Measurements from ENCODE around the gene DPH2.

Gene DPH2

DNA sequence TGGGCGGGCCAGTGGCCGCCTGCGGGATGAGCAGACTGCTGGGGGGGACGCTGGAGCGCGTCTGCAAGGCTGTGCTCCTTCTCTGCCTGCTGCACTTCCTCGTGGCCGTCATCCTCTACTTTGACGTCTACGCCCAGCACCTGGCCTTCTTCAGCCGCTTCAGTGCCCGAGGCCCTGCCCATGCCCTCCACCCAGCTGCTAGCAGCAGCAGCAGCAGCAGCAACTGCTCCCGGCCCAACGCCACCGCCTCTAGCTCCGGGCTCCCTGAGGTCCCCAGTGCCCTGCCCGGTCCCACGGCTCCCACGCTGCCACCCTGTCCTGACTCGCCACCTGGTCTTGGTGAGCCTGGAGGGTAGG is 11.3 kb downstream of the DPH2 start:
- Histone ChIP-seq H3K4me3 (ENCODE audit: low read depth in 1 of 2, low read length in 2 of 2) (peak overlapping the region; percentile 62 to 68), H3K9ac (ENCODE audit: low read depth in 1 of 2, low read length in 2 of 2) (no peak overlapping the region), H3K9me3 (ENCODE audit: control insufficient read depth in 1 of 2, low read length in 2 of 2) (no peaks in the 10 kb centered on the region), H3K36me3 (ENCODE audit: control insufficient read depth in 1 of 2, insufficient read depth in 2 of 2, low read length in 2 of 2) (peaks cover 15 to 29% of the 10 kb centered on the region in 2 donors), H3K27ac (ENCODE audit: low read depth, low read length) (no peak overlapping the region), H3K27me3 (ENCODE audit: control insufficient read depth in 1 of 2, insufficient read depth in 2 of 2, low read length in 2 of 2) (no peaks in the 10 kb centered on the region), H3K4me1 (ENCODE audit: control insufficient read depth in 1 of 2, insufficient read depth in 2 of 2, low read length in 2 of 2) (peaks cover 39 to 44% of the 10 kb centered on the region in 2 donors)

DNA sequence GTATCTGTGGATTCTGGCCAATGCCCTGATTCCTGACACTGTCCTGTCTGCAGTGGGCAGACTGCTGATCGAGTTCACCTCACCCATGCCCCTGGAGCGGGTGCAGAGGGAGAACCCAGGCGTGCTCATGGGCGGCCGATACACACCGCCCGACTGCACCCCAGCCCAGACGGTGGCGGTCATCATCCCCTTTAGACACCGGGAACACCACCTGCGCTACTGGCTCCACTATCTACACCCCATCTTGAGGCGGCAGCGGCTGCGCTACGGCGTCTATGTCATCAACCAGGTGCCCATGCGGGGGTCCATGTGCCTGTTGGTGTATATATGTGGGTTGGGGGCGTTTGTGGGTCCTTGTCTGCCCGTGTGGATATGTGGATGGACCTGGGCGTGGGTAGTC is 11.8 kb downstream of the DPH2 start:
- Histone ChIP-seq H3K9ac (ENCODE audit: low read depth in 1 of 2, low read length in 2 of 2) (no peak overlapping the region), H3K9me3 (ENCODE audit: control insufficient read depth in 1 of 2, low read length in 2 of 2) (no peaks in the 10 kb centered on the region), H3K36me3 (ENCODE audit: control insufficient read depth in 1 of 2, insufficient read depth in 2 of 2, low read length in 2 of 2) (peaks cover 10 to 25% of the 10 kb centered on the region in 2 donors), H3K27ac (ENCODE audit: low read depth, low read length) (no peak overlapping the region), H3K4me3 (ENCODE audit: low read depth in 1 of 2, low read length in 2 of 2) (no peak overlapping the region), H3K27me3 (ENCODE audit: control insufficient read depth in 1 of 2, insufficient read depth in 2 of 2, low read length in 2 of 2) (no peaks in the 10 kb centered on the region), H3K4me1 (ENCODE audit: control insufficient read depth in 1 of 2, insufficient read depth in 2 of 2, low read length in 2 of 2) (peaks cover 34 to 41% of the 10 kb centered on the region in 2 donors)

DNA sequence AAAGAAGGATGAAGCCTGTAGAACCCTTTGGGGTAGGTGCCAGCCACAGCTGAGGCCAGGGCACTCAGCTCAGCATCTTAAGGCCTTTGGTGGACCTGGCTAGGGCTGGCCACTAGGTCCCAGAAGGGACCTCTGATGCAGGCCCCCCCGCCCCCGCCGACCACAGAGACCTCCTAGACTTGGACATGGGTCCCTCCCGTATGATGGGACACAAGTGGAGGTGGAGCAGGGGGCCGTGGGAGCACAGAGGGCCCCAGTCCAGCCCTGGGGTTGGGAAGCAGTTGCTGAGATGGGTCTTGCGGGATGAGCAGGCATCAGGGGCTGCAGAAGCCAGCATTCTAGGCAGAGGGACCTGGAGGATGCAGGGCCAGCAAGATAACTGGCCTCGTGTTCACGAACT is 12.4 kb downstream of the DPH2 start:
- Histone ChIP-seq H3K27me3 (ENCODE audit: control insufficient read depth in 1 of 2, insufficient read depth in 2 of 2, low read length in 2 of 2) (no peaks in the 10 kb centered on the region), H3K4me1 (ENCODE audit: control insufficient read depth in 1 of 2, insufficient read depth in 2 of 2, low read length in 2 of 2) (peaks cover 33 to 41% of the 10 kb centered on the region in 2 donors), H3K36me3 (ENCODE audit: control insufficient read depth in 1 of 2, insufficient read depth in 2 of 2, low read length in 2 of 2) (peaks cover 4 to 19% of the 10 kb centered on the region in 2 donors), H3K9ac (ENCODE audit: low read depth in 1 of 2, low read length in 2 of 2) (no peak overlapping the region), H3K4me3 (ENCODE audit: low read depth in 1 of 2, low read length in 2 of 2) (no peak overlapping the region), H3K9me3 (ENCODE audit: control insufficient read depth in 1 of 2, low read length in 2 of 2) (no peaks in the 10 kb centered on the region), H3K27ac (ENCODE audit: low read depth, low read length) (no peak overlapping the region)

DNA sequence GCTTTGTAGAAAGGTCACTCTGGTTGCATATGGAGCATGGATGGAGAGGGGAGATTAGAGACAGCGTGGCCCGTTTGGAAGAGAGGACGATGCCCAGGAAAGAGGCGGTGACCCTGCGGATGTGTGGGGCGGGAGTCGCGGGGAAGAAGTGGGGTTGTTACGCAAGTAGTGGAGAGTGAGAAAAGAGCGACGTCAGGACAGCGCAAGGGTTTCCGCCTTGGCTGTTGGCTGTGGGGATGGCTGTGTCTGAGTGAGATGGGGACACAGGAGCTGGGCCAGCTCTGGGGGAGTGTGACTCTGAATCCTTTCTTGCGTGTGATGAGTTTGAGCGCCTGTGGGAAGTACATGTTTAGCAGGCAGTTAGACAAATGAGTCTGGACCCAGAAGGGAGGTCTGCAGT is 13.0 kb downstream of the DPH2 start:
- H3K9me3 ChIP-seq (ENCODE audit: control insufficient read depth in 1 of 2, low read length in 2 of 2), result no peaks in the 10 kb centered on the region
- no peak overlapping the region for H3K4me3 ChIP-seq (ENCODE audit: low read depth in 1 of 2, low read length in 2 of 2)
- peaks cover 28 to 35% of the 10 kb centered on the region in 2 donors for H3K4me1 ChIP-seq (ENCODE audit: control insufficient read depth in 1 of 2, insufficient read depth in 2 of 2, low read length in 2 of 2)
- no peak overlapping the region for H3K27ac ChIP-seq (ENCODE audit: low read depth, low read length)
- H3K9ac ChIP-seq (ENCODE audit: low read depth in 1 of 2, low read length in 2 of 2), result no peak overlapping the region
- H3K27me3 ChIP-seq (ENCODE audit: control insufficient read depth in 1 of 2, insufficient read depth in 2 of 2, low read length in 2 of 2), result no peaks in the 10 kb centered on the region
- H3K36me3 ChIP-seq (ENCODE audit: control insufficient read depth in 1 of 2, insufficient read depth in 2 of 2, low read length in 2 of 2), result peaks cover 0 to 13% of the 10 kb centered on the region in 2 donors

DNA sequence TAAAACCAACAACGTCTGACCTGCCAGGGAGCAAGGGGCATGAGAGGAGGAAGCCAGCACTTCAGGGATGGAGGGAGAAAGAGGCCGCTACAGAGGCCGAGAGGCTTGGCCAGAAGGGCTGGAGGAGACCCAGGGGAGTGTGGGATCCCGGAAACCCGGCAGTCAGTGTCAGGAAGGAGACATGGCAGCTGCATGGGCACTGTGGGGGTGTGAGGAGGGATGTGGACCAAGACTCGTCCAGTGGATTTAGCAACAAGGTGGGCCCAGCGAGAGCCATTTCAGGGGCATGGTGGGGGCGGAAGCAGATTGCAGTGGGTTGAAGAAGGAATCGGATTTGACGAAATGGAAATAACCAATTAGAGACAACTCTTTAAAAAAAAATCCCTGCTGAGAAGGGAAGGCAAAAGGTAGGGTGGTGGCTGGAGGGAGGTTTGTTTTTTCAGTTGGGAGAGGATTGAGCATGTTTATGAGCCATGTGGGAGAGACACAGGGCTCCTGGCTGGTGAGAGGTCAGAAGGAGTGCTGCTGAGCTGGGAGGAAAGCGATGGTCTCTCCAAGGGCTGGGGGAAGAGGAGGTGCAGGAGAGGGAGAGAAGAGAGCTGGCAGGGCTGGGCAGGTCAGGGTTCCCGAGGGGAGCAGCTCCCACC is 13.6 kb downstream of the DPH2 start:
- Histone ChIP-seq H3K27me3 (ENCODE audit: control insufficient read depth in 1 of 2, insufficient read depth in 2 of 2, low read length in 2 of 2) (no peaks in the 10 kb centered on the region), H3K27ac (ENCODE audit: low read depth, low read length) (no peak overlapping the region), H3K9me3 (ENCODE audit: control insufficient read depth in 1 of 2, low read length in 2 of 2) (no peaks in the 10 kb centered on the region), H3K36me3 (ENCODE audit: control insufficient read depth in 1 of 2, insufficient read depth in 2 of 2, low read length in 2 of 2) (peaks cover 0 to 13% of the 10 kb centered on the region in 2 donors), H3K4me3 (ENCODE audit: low read depth in 1 of 2, low read length in 2 of 2) (no peak overlapping the region), H3K9ac (ENCODE audit: low read depth in 1 of 2, low read length in 2 of 2) (no peak overlapping the region), H3K4me1 (ENCODE audit: control insufficient read depth in 1 of 2, insufficient read depth in 2 of 2, low read length in 2 of 2) (peaks cover 22 to 30% of the 10 kb centered on the region in 2 donors)

DNA sequence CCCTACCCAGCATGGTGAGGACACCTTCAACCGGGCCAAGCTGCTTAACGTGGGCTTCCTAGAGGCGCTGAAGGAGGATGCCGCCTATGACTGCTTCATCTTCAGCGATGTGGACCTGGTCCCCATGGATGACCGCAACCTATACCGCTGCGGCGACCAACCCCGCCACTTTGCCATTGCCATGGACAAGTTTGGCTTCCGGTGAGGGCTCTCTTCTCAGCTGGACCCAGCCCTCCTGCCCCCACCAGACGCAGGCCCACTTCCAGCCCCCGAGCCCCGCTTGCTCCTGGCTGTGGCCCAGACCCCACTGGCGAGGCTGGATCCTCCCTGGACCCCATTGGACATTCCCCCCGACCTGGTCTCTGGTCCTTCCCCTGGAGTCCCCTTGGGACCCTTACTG is 15.0 kb downstream of the DPH2 start:
- H3K4me3 ChIP-seq (ENCODE audit: low read depth in 1 of 2, low read length in 2 of 2), result no peak overlapping the region
- H3K9me3 ChIP-seq (ENCODE audit: control insufficient read depth in 1 of 2, low read length in 2 of 2), result no peaks in the 10 kb centered on the region
- H3K27ac ChIP-seq (ENCODE audit: low read depth, low read length), result no peak overlapping the region
- no peaks in the 10 kb centered on the region for H3K27me3 ChIP-seq (ENCODE audit: control insufficient read depth in 1 of 2, insufficient read depth in 2 of 2, low read length in 2 of 2)
- H3K36me3 ChIP-seq (ENCODE audit: control insufficient read depth in 1 of 2, insufficient read depth in 2 of 2, low read length in 2 of 2), result peaks cover 0 to 13% of the 10 kb centered on the region in 2 donors
- H3K9ac ChIP-seq (ENCODE audit: low read depth in 1 of 2, low read length in 2 of 2), result no peak overlapping the region
- H3K4me1 ChIP-seq (ENCODE audit: control insufficient read depth in 1 of 2, insufficient read depth in 2 of 2, low read length in 2 of 2), result peaks cover 16 to 23% of the 10 kb centered on the region in 2 donors

DNA sequence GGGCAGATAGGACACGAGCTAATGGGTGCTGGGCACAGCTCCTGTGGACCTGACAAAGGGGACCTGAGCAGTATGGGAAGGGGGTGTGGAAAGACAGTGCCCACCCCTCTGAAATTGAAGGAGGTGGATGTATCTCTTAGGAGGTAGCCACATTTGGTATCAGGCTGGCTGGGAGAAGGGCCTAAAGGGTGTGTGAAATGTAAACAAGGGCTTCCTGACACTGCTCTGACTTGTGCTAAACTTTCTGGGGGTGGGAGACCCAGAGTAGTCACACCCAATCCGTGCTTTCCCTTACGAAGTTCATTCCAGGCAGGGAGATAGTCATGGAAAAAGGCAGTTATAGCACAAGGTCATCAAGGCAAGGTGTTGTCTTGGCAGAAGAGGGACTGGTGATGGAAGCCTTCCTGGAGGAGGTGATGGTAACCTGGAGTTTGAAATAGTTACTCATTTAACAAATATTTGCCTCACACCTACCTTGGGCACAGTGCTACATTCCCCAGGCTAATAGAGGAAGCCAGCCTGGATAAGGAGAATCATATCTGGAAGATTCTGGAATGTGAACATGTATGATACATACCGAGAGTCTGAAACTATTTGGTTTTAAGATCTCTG is 16.3 kb downstream of the DPH2 start:
- Histone ChIP-seq H3K9ac (ENCODE audit: low read depth in 1 of 2, low read length in 2 of 2) (no peak overlapping the region), H3K36me3 (ENCODE audit: control insufficient read depth in 1 of 2, insufficient read depth in 2 of 2, low read length in 2 of 2) (peaks cover 0 to 13% of the 10 kb centered on the region in 2 donors), H3K27ac (ENCODE audit: low read depth, low read length) (no peak overlapping the region), H3K4me1 (ENCODE audit: control insufficient read depth in 1 of 2, insufficient read depth in 2 of 2, low read length in 2 of 2) (peaks cover 9 to 16% of the 10 kb centered on the region in 2 donors), H3K27me3 (ENCODE audit: control insufficient read depth in 1 of 2, insufficient read depth in 2 of 2, low read length in 2 of 2) (no peaks in the 10 kb centered on the region), H3K4me3 (ENCODE audit: low read depth in 1 of 2, low read length in 2 of 2) (no peak overlapping the region), H3K9me3 (ENCODE audit: control insufficient read depth in 1 of 2, low read length in 2 of 2) (no peaks in the 10 kb centered on the region)

DNA sequence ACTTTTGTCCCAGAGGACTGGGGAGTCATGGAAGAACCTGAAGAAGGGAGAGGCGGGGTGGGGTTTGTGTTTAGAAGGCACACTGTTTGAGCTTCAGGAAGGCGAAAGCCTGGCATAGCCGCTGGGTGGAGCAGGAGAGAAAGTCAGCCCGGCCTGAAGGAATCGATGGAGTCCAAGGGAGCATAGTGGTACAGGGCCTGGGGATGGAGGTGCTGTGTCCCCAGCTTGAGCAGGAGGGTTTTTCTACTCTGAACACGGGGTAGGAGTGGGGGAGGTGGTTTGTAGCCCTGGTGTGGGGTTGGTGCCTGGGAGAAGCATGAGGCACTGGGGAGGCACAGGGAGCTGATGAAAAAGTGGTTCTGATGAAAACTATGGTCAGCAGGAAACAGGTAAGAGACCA is 16.9 kb downstream of the DPH2 start:
- H3K4me1 ChIP-seq (ENCODE audit: control insufficient read depth in 1 of 2, insufficient read depth in 2 of 2, low read length in 2 of 2), result peaks cover 10 to 16% of the 10 kb centered on the region in 2 donors
- H3K4me3 ChIP-seq (ENCODE audit: low read depth in 1 of 2, low read length in 2 of 2), result no peak overlapping the region
- no peaks in the 10 kb centered on the region for H3K9me3 ChIP-seq (ENCODE audit: control insufficient read depth in 1 of 2, low read length in 2 of 2)
- H3K36me3 ChIP-seq (ENCODE audit: control insufficient read depth in 1 of 2, insufficient read depth in 2 of 2, low read length in 2 of 2), result peaks cover 0 to 11% of the 10 kb centered on the region in 2 donors
- no peak overlapping the region for H3K27ac ChIP-seq (ENCODE audit: low read depth, low read length)
- H3K27me3 ChIP-seq (ENCODE audit: control insufficient read depth in 1 of 2, insufficient read depth in 2 of 2, low read length in 2 of 2), result no peaks in the 10 kb centered on the region
- H3K9ac ChIP-seq (ENCODE audit: low read depth in 1 of 2, low read length in 2 of 2), result no peak overlapping the region

DNA sequence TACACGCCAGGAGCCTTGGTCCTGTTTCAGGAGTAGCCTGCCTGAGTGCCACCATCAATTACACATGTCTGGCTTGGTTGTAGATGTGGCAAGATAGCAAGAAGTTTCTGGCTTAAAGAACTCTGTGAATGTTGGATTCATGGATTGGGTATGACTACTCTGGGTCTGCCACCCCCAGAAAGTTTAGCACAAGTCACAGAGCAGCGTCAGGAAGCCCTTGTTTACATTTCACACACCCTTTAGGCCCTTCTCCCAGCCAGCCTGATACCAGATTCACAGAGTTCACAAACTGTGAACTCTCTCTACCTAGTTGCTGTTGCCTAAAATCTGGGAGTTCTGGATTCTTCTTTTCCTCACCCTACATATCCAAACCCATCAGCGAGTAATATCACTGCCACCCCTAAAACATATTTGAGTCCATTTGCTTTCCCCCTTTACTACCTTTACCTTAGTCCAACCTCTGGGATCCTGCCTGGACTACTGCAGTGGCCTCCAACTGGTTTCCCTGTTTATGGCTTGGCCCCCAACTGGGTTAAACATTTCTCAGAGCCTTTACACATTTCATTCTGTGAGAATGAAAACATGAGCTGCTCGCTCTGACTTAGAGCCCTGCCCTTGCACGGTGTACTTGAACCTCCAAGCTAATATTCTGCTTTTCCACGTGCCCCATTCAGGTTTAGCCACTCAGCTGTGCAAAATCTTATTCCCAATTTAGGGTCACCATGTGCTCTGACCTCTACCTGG is 17.5 kb downstream of the DPH2 start:
- H3K27me3 ChIP-seq (ENCODE audit: control insufficient read depth in 1 of 2, insufficient read depth in 2 of 2, low read length in 2 of 2), result no peaks in the 10 kb centered on the region
- H3K4me1 ChIP-seq (ENCODE audit: control insufficient read depth in 1 of 2, insufficient read depth in 2 of 2, low read length in 2 of 2), result peaks cover 14 to 19% of the 10 kb centered on the region in 2 donors
- no peak overlapping the region for H3K9ac ChIP-seq (ENCODE audit: low read depth in 1 of 2, low read length in 2 of 2)
- no peak overlapping the region for H3K27ac ChIP-seq (ENCODE audit: low read depth, low read length)
- peaks cover 0 to 8% of the 10 kb centered on the region in 2 donors for H3K36me3 ChIP-seq (ENCODE audit: control insufficient read depth in 1 of 2, insufficient read depth in 2 of 2, low read length in 2 of 2)
- no peak overlapping the region for H3K4me3 ChIP-seq (ENCODE audit: low read depth in 1 of 2, low read length in 2 of 2)
- no peaks in the 10 kb centered on the region for H3K9me3 ChIP-seq (ENCODE audit: control insufficient read depth in 1 of 2, low read length in 2 of 2)

Data from duodenal mucosa (tissue), 2 donors.